GM12891 (cell line): ENCODE data around the gene MRPS2. TPM values are rescaled to one million over a fixed set of nuclear protein-coding genes. Genes with fewer than 3 reads are reported as not detected.
"Not testable (repeated sequence)": the region's sequence is repeated elsewhere in the genome, so short reads cannot be mapped to it uniquely, and the experiment has no call there.

ENCODE experiments used
- DNase-seq: peaks from one replicate; pipeline ENCODE4 v3.0.0; 2011; ENCODE audit warnings: low spot score; ENCODE audit not compliant: insufficient read length
- FAIRE-seq: peaks from 2 replicates; lab custom pipeline; 2011; peaks lifted over from hg19 to GRCh38; lab: Jason Lieb, UNC
- PAX5 ChIP-seq: IDR thresholded peaks from 2 replicates; pipeline ENCODE4 v1.6.1; 2011; ENCODE audit warnings: low read length, moderate library complexity, mild to moderate bottlenecking; ENCODE audit not compliant: insufficient read depth, severe bottlenecking
- POLR2A ChIP-seq: IDR thresholded peaks from 2 replicates; pipeline ENCODE4 v1.6.1; 2011; ENCODE audit warnings: low read depth, low read length, control low read depth
- POLR2AphosphoS5 ChIP-seq: IDR thresholded peaks from 2 replicates; pipeline ENCODE4 v1.6.1; 2011; ENCODE audit warnings: low read depth, low read length, control low read depth
- POU2F2 ChIP-seq: IDR thresholded peaks from 2 replicates; pipeline ENCODE4 v1.6.1; 2011; ENCODE audit warnings: low read depth, mild to moderate bottlenecking, control low read depth, low read length, moderate library complexity
- SPI1 ChIP-seq: IDR thresholded peaks from 2 replicates; pipeline ENCODE4 v1.6.1; 2011; ENCODE audit warnings: low read depth, low read length, control low read depth
- TAF1 ChIP-seq: IDR thresholded peaks from 2 replicates; pipeline ENCODE4 v1.6.1; 2011; ENCODE audit warnings: low read depth, low read length, control low read depth
- polyA plus RNA-seq: library from polyadenylated mRNA; unstranded; fragments of >200 nt; gene quantifications from one replicate; pipeline ENCODE4 v1.2.1, GENCODE V29; 2012; ENCODE audit warnings: low read depth, missing spikeins, inconsistent platforms; ENCODE audit not compliant: missing spikeins

Gene MRPS2
- 52.9 TPM for polyA plus RNA-seq

GRCh38 chr9:135500525-135501260, at the start of gene MRPS2:
Gene MRPS2, plus strand, starts transcription at chr9:135500682. Its CDS starts 29 bp downstream, at chr9:135500711.
- peak; percentile 97 for FAIRE-seq
- peak; percentile 97 for DNase-seq

GRCh38 chr9:135450956-135451355, 49.5 kb upstream of the MRPS2 start:
- TF ChIP-seq PAX5 (no peak), SPI1 (no peak), POLR2A (no peak), POLR2AphosphoS5 (no peak), POU2F2 (no peak), TAF1 (no peak)
- FAIRE-seq (no peak), DNase-seq (no peak)

More at GRCh38 chr9:135500525-135501260, at the start of gene MRPS2:
- peak; percentile 81 for TF ChIP-seq TAF1
- peak; percentile 66; the same call in 1 of the 2 replicates for TF ChIP-seq POLR2A
- TF ChIP-seq PAX5 = peak; percentile 48
- TF ChIP-seq SPI1 = no peak
- TF ChIP-seq POLR2AphosphoS5 = peak; percentile 75
- peak; percentile 53; the same call in 1 of the 2 replicates for TF ChIP-seq POU2F2

- not testable (repeated sequence) for DNase-seq, FAIRE-seq
These were observed 48.6 kb upstream of the MRPS2 start for GRCh38 chr9:135451909-135452308.

- DNase-seq (no peak), FAIRE-seq (no peak)
- TF ChIP-seq TAF1 (no peak), POLR2AphosphoS5 (no peak), PAX5 (no peak), POU2F2 (no peak), SPI1 (no peak), POLR2A (no peak)
These were observed 45.7 kb upstream of the MRPS2 start for GRCh38 chr9:135454737-135455136.

DNA sequence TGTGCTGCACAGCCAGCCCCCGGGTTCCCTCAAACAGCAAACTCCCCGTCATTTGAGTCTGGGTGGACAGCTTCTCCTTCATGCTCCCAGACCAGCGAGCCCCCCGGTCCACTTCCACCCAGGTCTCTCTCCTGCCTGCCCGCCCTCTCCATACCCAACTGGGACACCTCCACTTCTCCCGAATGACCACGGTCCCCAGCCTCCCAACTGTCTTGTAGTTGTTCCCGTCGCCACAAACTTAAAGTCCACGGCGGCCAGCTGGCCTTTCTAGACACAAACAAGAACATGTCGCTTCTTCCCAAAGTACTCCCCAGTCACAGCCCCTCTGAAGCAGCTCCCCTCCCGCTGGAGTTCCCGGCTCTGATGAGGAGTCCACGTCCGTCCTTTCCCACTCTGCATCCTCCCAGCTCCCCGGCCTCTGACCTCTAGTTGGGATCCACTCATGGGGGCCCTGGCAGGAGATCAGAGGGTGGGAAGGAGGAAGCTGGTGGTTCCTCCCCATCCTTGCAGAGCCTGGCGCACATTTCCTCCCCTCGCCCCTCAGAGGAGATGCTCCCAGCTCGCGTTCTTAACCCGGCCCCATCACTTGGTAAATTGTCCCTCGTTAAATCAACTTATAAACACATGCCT, 45.0 kb upstream of the MRPS2 start:
- DNase-seq = no peak
- no peak for FAIRE-seq
- TF ChIP-seq SPI1 (no peak), PAX5 (no peak), POU2F2 (no peak), POLR2A (no peak), TAF1 (no peak), POLR2AphosphoS5 (no peak)

GRCh38 chr9:135456436-135457104, 43.9 kb upstream of the MRPS2 start:
- DNase-seq (no peak), FAIRE-seq (no peak)
- no peak for TF ChIP-seq POLR2A

GRCh38 chr9:135458478-135458877, 42.0 kb upstream of the MRPS2 start:
- not testable (repeated sequence) for DNase-seq, FAIRE-seq

DNA sequence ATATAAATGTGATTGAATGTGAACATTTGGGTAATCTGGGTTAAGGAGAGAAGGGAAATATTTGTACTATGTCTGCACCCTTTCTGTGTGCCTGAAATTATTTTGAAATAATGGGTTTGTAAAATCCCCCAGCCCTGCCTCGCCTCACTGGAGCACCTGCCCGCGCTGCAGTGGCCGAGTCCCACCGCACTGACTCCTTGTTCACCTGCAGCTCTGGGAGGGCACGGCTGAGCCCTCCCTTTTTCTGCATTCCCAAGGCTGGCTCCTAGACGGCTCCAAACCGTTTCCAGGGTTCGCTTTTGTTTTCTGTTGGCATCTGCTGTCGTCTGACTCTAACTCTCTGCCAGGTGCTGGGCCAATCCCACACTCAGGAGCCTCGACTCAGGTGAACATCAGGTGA, 38.5 kb upstream of the MRPS2 start:
- DNase-seq (no peak), FAIRE-seq (no peak)
- TF ChIP-seq POLR2A (no peak), TAF1 (no peak), SPI1 (no peak), PAX5 (no peak), POU2F2 (no peak), POLR2AphosphoS5 (no peak)

DNA sequence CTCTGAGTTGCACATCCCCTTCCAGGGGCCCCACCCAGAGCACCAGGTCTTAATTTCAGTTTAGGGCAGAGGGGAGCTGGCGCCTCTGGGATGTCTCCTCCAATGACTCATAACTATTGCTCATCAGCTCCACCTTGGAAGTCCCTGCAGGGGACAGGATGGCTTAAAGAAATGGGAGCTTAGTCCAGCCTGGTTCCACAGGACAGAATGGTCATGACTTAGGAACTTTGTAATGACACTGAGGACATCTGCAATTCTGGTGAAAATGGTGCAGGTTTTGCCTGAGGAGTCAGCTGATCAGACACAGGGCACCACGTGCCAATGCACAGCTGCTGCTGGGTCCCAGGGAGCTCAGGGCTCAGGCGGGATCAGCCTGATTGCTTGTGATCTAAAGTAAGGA, 37.3 kb upstream of the MRPS2 start:
- DNase-seq = no peak
- no peak for FAIRE-seq
- no peak for TF ChIP-seq POLR2A
- TF ChIP-seq POU2F2 = no peak
- no peak for TF ChIP-seq SPI1
- no peak for TF ChIP-seq POLR2AphosphoS5
- no peak for TF ChIP-seq TAF1

- no peak for TF ChIP-seq POLR2AphosphoS5
- no peak for TF ChIP-seq POLR2A
- TF ChIP-seq POU2F2 = no peak
- no peak for TF ChIP-seq TAF1
- no peak for TF ChIP-seq SPI1
- no peak for TF ChIP-seq PAX5
- FAIRE-seq (no peak), DNase-seq (no peak)
These were observed 36.3 kb upstream of the MRPS2 start for GRCh38 chr9:135464181-135464580.
